B cell (primary cell): ENCODE results near the gene CCDC88C. TPM values are rescaled to one million over a fixed set of nuclear protein-coding genes. Genes with fewer than 3 reads are reported as not detected.

Source experiments
- ATAC-seq: fragments of 200-7000 bp; cut with Tn5 transposase; one replicate; pipeline ENCODE4 v1.10.0; 2021; ENCODE audit warnings: low read depth, mild to moderate bottlenecking, moderate number of reproducible peaks, moderate library complexity
- CTCF ChIA-PET: fragments of 350-600 bp; sonication (Branson Sonifier 250); formaldehyde crosslinking; loops from one replicate; lab custom pipeline; 2021; ENCODE audit warnings: antibody characterized with exemption, inconsistent platforms; lab: Charles Lee
- POLR2A ChIA-PET: fragments of 350-600 bp; sonication (Branson Sonifier 250); formaldehyde crosslinking; loops from one replicate; lab custom pipeline; 2021; ENCODE audit warnings: antibody characterized with exemption; lab: Charles Lee
- DNase-seq: peaks from one replicate; pipeline ENCODE4 v3.0.0; 2013
- H2AFZ ChIP-seq: 2 replicates; pipeline ENCODE4 v1.6.1; 2012; ENCODE audit warnings: mild to moderate bottlenecking, low read depth, low read length; ENCODE audit not compliant: insufficient read depth, poor library complexity, severe bottlenecking
- H3K27ac ChIP-seq, 2 donors: 1 replicate in 1 of 2; 2 replicates in 1 of 2; pipeline ENCODE4 v1.5.1; 2012 to 2013; ENCODE audit warnings: low read length in 2 of 2, mild to moderate bottlenecking in 2 of 2, moderate library complexity in 1 of 2
- H3K27me3 ChIP-seq, 4 experiments: fragments of 200-600 bp in 1 of 4; sonication (generic) in 1 of 4; replicated peaks in 1 of 4; 1 replicate in 2 of 4; 2 replicates in 2 of 4; pipeline versions ENCODE4 v1.6.1 to v1.7.0; 2013 to 2016; ENCODE audit warnings: low read length in 3 of 4, mild to moderate bottlenecking in 2 of 4, mixed read lengths in 1 of 4, moderate library complexity in 1 of 4; ENCODE audit not compliant: insufficient read depth in 4 of 4, control insufficient read depth in 3 of 4; ENCODE audit errors: control extremely low read depth in 1 of 4
- H3K36me3 ChIP-seq, 2 experiments: replicated peaks in 1 of 2; 1 replicate in 1 of 2; 2 replicates in 1 of 2; pipeline versions ENCODE4 v1.6.1 to v1.7.1; 2013; ENCODE audit warnings: low read length in 1 of 2; ENCODE audit not compliant: insufficient read depth in 2 of 2, control insufficient read depth in 1 of 2; ENCODE audit errors: control extremely low read depth in 1 of 2, extremely low read depth in 1 of 2
- H3K4me1 ChIP-seq, 2 donors: fragments of 200-600 bp in 1 of 2; sonication (generic) in 1 of 2; 1 replicate in 1 of 2; 2 replicates in 1 of 2; pipeline versions ENCODE4 v1.5.1 to v1.6.1; 2013 to 2017; ENCODE audit warnings: low read length in 2 of 2; ENCODE audit not compliant: control insufficient read depth in 2 of 2, insufficient read depth in 2 of 2
- H3K4me2 ChIP-seq: replicated peaks from 2 replicates; pipeline ENCODE3; 2012; ENCODE audit warnings: mild to moderate bottlenecking, low read depth, low read length; ENCODE audit not compliant: poor library complexity, severe bottlenecking
- H3K4me3 ChIP-seq, 5 experiments: fragments of 200-600 bp in 1 of 5; sonication (generic) in 1 of 5; 1 replicate in 3 of 5; 2 replicates in 2 of 5; pipeline versions ENCODE4 v1.5.1 to v1.7.0; 2011 to 2016; ENCODE audit warnings: low read length in 4 of 5, mild to moderate bottlenecking in 4 of 5, low read depth in 2 of 5, control low read depth in 1 of 5, moderate library complexity in 1 of 5; ENCODE audit not compliant: insufficient read depth in 1 of 5; ENCODE audit errors: control extremely low read depth in 1 of 5, extremely low read depth in 1 of 5
- H3K79me2 ChIP-seq: fragments of 200-600 bp; sonication (generic); one replicate; pipeline ENCODE4 v1.6.0; 2016; ENCODE audit warnings: low read length; ENCODE audit not compliant: control insufficient read depth, insufficient read depth
- H3K9ac ChIP-seq: fragments of 200-600 bp; sonication (generic); 2 replicates; pipeline ENCODE4 v1.6.1; 2017; ENCODE audit warnings: mild to moderate bottlenecking, low read length, moderate library complexity
- H3K9me3 ChIP-seq, 3 donors: one replicate each; pipeline versions ENCODE4 v1.6.1 to v1.7.1; 2013; ENCODE audit warnings: low read length in 2 of 3; ENCODE audit not compliant: control insufficient read depth in 2 of 3, insufficient read depth in 1 of 3; ENCODE audit errors: control extremely low read depth in 1 of 3
- H4K20me1 ChIP-seq: 2 replicates; pipeline ENCODE4 v1.6.0; 2012; ENCODE audit warnings: mild to moderate bottlenecking, low read length; ENCODE audit not compliant: insufficient read depth, control insufficient read depth, poor library complexity, severe bottlenecking
- H3K27ac Mint-ChIP-seq: one replicate; pipeline ENCODE4 v1.8.0; 2021; ENCODE audit warnings: mixed read lengths
- H3K27me3 Mint-ChIP-seq: one replicate; pipeline ENCODE4 v1.8.0; 2021; ENCODE audit warnings: mixed read lengths
- H3K4me1 Mint-ChIP-seq: one replicate; pipeline ENCODE4 v1.8.0; 2021; ENCODE audit warnings: mixed read lengths
- H3K4me3 Mint-ChIP-seq: one replicate; pipeline ENCODE4 v1.8.0; 2021; ENCODE audit warnings: mixed read lengths
- H3K9me3 Mint-ChIP-seq: one replicate; pipeline ENCODE4 v1.8.0; 2022; ENCODE audit warnings: mixed read lengths; ENCODE audit not compliant: insufficient read depth
- EZH2 ChIP-seq: IDR thresholded peaks from 2 replicates; pipeline ENCODE4 v1.6.1; 2012; ENCODE audit warnings: borderline replicate concordance, low read depth, mild to moderate bottlenecking, moderate library complexity, low read length; ENCODE audit not compliant: insufficient read depth, poor library complexity, severe bottlenecking
- WGBS: methylation state at CpG from one replicate; pipeline ENCODE4 v1.1.5; 2013; ENCODE audit warnings: missing lambda C conversion rate; ENCODE audit not compliant: insufficient coverage; 5-methylcytosine and 5-hydroxymethylcytosine counted together
- intact Hi-C: fragments of 100-400 bp; cut with micrococcal nuclease; formaldehyde crosslinking; loops from one replicate; pipeline ENCODE4 v1.10.0; 2022
- polyA plus RNA-seq: library from polyadenylated mRNA; depleted of rRNA; stranded (reverse); fragments of >200 nt; gene quantifications from 2 replicates; pipeline ENCODE4 v1.2.3, GENCODE V29; 2012
- total RNA-seq, 2 donors: library from RNA; stranded (reverse); fragments of 120-200 nt in 1 of 2; gene quantifications; 1 replicate in 1 of 2; 2 replicates in 1 of 2; pipeline versions ENCODE4 v1.2.3 to v1.2.4, GENCODE V29; 2013 to 2022
- TF ChIP-seq, protein P1 (sequence below): fragments of 200-600 bp; IDR thresholded peaks from one replicate; pipeline ENCODE4 v1.8.0; 2022; ENCODE audit warnings: antibody characterized with exemption, mild to moderate bottlenecking

The CCDC88C gene
- total and polyA plus RNA-seq, 2 donors (not counting 1 experiment from before 2014, with no cell fraction given), result 98.7 to 181 TPM

- TF ChIP-seq EZH2, result no peak
- TF ChIP-seq, protein P1, sequence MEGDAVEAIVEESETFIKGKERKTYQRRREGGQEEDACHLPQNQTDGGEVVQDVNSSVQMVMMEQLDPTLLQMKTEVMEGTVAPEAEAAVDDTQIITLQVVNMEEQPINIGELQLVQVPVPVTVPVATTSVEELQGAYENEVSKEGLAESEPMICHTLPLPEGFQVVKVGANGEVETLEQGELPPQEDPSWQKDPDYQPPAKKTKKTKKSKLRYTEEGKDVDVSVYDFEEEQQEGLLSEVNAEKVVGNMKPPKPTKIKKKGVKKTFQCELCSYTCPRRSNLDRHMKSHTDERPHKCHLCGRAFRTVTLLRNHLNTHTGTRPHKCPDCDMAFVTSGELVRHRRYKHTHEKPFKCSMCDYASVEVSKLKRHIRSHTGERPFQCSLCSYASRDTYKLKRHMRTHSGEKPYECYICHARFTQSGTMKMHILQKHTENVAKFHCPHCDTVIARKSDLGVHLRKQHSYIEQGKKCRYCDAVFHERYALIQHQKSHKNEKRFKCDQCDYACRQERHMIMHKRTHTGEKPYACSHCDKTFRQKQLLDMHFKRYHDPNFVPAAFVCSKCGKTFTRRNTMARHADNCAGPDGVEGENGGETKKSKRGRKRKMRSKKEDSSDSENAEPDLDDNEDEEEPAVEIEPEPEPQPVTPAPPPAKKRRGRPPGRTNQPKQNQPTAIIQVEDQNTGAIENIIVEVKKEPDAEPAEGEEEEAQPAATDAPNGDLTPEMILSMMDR, result no peak
- H3K4me1 ChIP-seq, result peaks cover 55 to 72% of the 10 kb centered on the region in 2 donors
- no peak for ATAC-seq
- DNase-seq, result no peak
- H3K27me3 ChIP-seq, result no peaks in the 10 kb centered on the region
- no peak overlapping the region for H2AFZ ChIP-seq
- ChIA-PET POLR2A (interaction anchor here (0.8 to 1.7 kb wide), 4 partner anchors 8 to 53 kb away, joined by 3 to 5 read pairs (median 4); partner anchors contain the start of gene CCDC88C), CTCF (interaction anchor here (1.1 to 1.9 kb wide), 4 partner anchors 8 to 53 kb away, joined by 3 to 6 read pairs (median 5); partner anchors contain the start of gene CCDC88C)
- H3K9ac ChIP-seq, result no peak overlapping the region
- Mint-ChIP-seq H3K9me3 (no peaks in the 10 kb centered on the region), H3K4me1 (peaks cover 79% of the 10 kb centered on the region), H3K4me3 (peak overlapping the region; percentile 73), H3K27me3 (no peaks in the 10 kb centered on the region), H3K27ac (peak overlapping the region; percentile 91)
- H3K79me2 ChIP-seq, result peaks cover 97% of the 10 kb centered on the region
- H3K36me3 ChIP-seq, result peaks cover 0 to 18% of the 10 kb centered on the region in 2 experiments
- WGBS, result 67% methylated on average over 12 of the region's 13 CpGs
- peak overlapping the region; percentile 81 to 98 for H3K27ac ChIP-seq
- H3K4me2 ChIP-seq, result peak overlapping the region; percentile 57
- H4K20me1 ChIP-seq, result peaks cover 9% of the 10 kb centered on the region
- intact Hi-C loops, result loop anchor here (1.0 to 5.0 kb wide), 3 partner anchors 8 to 302 kb away; partner anchors contain the start of gene RPS6KA5
- peak overlapping the region in 1 of 5 experiments; percentile 30 for H3K4me3 ChIP-seq
- no peaks in the 10 kb centered on the region for H3K9me3 ChIP-seq
Observed at GRCh38 chr14:91364524-91365270, 52.9 kb downstream of the CCDC88C start.
